ENCODE results near the gene MRPS31. TPM values are rescaled to one million over a fixed set of nuclear protein-coding genes. Genes with fewer than 3 reads are reported as not detected.
"Not testable (repeated sequence)": the region's sequence is repeated elsewhere in the genome, so short reads cannot be mapped to it uniquely, and the experiment has no call there.

MRPS31 gene
- total RNA-seq, 3 donors from 2014 or later: 15.8 to 29.7 (median 23.3) TPM

DNA sequence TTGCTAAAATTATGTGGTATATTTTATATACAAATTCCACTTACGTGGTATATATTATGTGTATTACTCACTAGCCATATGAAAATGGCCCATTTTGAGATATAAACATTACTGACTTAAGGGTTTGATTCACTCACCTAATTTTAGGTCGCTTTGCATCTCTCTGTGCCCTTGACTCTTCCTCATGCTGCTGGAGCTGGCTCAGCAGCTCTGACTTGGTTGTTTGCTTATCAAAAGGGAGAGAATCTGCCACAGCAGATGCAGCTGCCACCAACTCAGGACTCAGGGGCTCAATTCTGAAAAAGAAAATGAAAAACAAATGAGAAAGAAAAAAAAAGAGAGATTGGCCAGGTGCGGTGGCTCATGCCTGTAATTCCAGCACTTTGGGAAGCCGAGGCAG lies 12.2 kb downstream of the MRPS31 start:
- no peaks in the 10 kb centered on the region for H3K36me3 ChIP-seq
- H3K27ac ChIP-seq: no peak overlapping the region
- intact Hi-C loops (cut with DNase I; ENCODE audit: low total_unique reads): no loop called here
- TF ChIP-seq, protein P1, sequence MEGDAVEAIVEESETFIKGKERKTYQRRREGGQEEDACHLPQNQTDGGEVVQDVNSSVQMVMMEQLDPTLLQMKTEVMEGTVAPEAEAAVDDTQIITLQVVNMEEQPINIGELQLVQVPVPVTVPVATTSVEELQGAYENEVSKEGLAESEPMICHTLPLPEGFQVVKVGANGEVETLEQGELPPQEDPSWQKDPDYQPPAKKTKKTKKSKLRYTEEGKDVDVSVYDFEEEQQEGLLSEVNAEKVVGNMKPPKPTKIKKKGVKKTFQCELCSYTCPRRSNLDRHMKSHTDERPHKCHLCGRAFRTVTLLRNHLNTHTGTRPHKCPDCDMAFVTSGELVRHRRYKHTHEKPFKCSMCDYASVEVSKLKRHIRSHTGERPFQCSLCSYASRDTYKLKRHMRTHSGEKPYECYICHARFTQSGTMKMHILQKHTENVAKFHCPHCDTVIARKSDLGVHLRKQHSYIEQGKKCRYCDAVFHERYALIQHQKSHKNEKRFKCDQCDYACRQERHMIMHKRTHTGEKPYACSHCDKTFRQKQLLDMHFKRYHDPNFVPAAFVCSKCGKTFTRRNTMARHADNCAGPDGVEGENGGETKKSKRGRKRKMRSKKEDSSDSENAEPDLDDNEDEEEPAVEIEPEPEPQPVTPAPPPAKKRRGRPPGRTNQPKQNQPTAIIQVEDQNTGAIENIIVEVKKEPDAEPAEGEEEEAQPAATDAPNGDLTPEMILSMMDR (IDR thresholded peaks at IDR 0.05): no peak
- TF ChIP-seq POLR2A (IDR thresholded peaks at IDR 0.05) (no peak), POLR2AphosphoS5 (IDR thresholded peaks at IDR 0.05) (no peak)
- no peak overlapping the region for H3K4me3 ChIP-seq
- no peak for DNase-seq (ENCODE audit: low spot score in 2 of 2)
- no peaks in the 10 kb centered on the region for H3K9me3 ChIP-seq
- no peaks in the 10 kb centered on the region for H3K27me3 ChIP-seq
- H3K4me1 ChIP-seq: no peaks in the 10 kb centered on the region

DNA sequence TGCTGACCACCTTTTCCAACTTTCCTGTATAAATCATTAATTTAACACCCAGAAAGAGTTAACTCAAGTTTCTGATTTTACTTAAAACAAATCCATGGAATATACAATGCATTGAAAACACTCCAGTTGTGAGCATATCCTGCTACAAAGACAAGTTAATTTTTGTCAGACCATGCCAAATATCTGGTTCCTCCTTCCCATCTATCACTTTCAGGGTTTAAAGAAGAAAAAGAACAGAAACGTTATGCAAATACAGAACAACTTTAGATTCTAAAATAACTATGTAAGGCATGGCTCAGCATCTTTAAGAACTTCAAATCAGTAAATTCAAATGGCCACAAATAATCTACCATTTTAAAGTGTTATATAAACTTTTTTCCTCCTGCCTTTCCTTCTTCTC lies 14.9 kb downstream of the MRPS31 start:
- no peak for DNase-seq (ENCODE audit: low spot score in 2 of 2)

DNA sequence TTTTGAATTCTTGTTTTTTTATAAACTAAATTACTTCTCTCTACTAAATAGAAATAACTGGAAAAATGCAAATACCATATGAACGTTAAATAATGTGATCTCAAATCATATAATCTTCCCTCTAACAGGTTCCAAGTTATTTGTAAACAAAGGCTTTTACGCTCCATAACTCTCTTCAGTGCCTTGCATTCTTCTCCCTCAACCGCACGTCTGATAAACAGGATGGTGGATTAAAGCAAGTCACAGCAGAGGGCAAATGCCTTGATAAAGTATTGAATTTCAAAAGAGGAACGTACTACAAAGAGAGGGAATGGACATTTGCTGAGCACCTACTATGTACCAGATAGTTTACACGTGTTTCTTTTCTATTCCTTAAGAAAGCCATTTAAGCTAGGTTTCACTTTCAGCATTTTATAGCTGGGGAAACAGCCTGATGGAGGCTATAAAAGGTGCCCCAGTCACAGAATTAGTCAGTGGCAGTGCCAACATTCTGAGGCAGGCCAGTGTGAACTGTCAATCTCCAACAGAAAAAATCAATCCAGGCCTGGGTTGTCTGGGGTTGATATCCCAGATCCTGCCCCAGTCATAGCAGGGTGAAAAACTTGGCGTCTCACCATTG lies 15.8 kb downstream of the MRPS31 start:
- Histone ChIP-seq H3K27ac (no peak overlapping the region), H3K4me1 (no peaks in the 10 kb centered on the region), H3K36me3 (no peaks in the 10 kb centered on the region), H3K9me3 (no peaks in the 10 kb centered on the region), H3K4me3 (no peak overlapping the region), H3K27me3 (no peaks in the 10 kb centered on the region)
- TF ChIP-seq POLR2A (IDR thresholded peaks at IDR 0.05): no peak
- TF ChIP-seq, protein P1 (IDR thresholded peaks at IDR 0.05): no peak
- no peak for TF ChIP-seq POLR2AphosphoS5 (IDR thresholded peaks at IDR 0.05)
- intact Hi-C loops (cut with DNase I; ENCODE audit: low total_unique reads): no loop called here
- DNase-seq (ENCODE audit: low spot score in 2 of 2): no peak

More for the DNA sequence above, 14.9 kb downstream of the MRPS31 start:
- no peak for TF ChIP-seq POLR2A (IDR thresholded peaks at IDR 0.05)
- TF ChIP-seq, protein P1 (IDR thresholded peaks at IDR 0.05): no peak
- TF ChIP-seq POLR2AphosphoS5 (IDR thresholded peaks at IDR 0.05): no peak
- Histone ChIP-seq H3K36me3 (no peaks in the 10 kb centered on the region), H3K27ac (no peak overlapping the region), H3K4me1 (no peaks in the 10 kb centered on the region), H3K9me3 (no peaks in the 10 kb centered on the region), H3K27me3 (no peaks in the 10 kb centered on the region), H3K4me3 (no peak overlapping the region)
- intact Hi-C loops (cut with DNase I; ENCODE audit: low total_unique reads): no loop called here

DNA sequence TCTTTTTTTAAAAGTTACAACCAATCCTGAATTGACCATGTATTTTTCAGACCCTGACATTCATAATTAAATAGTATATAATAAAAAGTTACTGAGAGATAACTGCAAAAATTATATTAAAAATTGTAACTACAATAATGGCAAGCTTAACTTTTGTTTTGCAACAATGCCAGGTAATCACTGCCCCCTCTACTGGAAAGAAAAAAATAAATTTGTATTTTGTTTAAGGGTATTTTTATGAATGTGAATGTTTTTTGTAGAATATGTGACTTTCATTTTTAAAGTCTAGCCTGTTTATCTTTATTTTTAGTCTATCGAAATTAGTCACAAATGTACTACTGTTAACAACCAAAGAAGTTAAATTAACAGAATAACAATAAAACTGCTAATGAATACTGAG lies 21.7 kb downstream of the MRPS31 start:
- no peak for DNase-seq (ENCODE audit: low spot score in 2 of 2)

DNA sequence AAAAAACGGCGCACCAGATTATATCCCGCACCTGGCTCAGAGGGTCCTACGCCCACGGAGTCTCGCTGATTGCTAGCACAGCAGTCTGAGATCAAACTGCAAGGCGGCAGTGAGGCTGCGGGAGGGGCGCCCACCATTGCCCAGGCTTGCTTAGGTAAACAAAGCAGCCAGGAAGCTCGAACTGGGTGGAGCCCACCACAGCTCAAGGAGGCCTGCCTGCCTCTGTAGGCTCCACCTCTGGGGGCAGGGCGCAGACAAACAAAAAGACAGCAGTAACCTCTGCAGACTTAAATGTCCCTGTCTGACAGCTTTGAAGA lies 35.8 kb downstream of the MRPS31 start:
- H3K4me1 ChIP-seq; H3K4me3 ChIP-seq; H3K27ac ChIP-seq; H3K9me3 ChIP-seq; H3K27me3 ChIP-seq; intact Hi-C loops (cut with DNase I; ENCODE audit: low total_unique reads); H3K36me3 ChIP-seq; DNase-seq (ENCODE audit: low spot score in 2 of 2): not testable (repeated sequence)

More for the DNA sequence above, 21.7 kb downstream of the MRPS31 start:
- Histone ChIP-seq H3K36me3 (no peaks in the 10 kb centered on the region), H3K4me3 (no peak overlapping the region), H3K9me3 (no peaks in the 10 kb centered on the region), H3K27ac (no peak overlapping the region), H3K4me1 (no peaks in the 10 kb centered on the region), H3K27me3 (no peaks in the 10 kb centered on the region)
- intact Hi-C loops (cut with DNase I; ENCODE audit: low total_unique reads): no loop called here
- TF ChIP-seq POLR2A (IDR thresholded peaks at IDR 0.05) (no peak), POLR2AphosphoS5 (IDR thresholded peaks at IDR 0.05) (no peak)
- TF ChIP-seq, protein P1 (IDR thresholded peaks at IDR 0.05): no peak

DNA sequence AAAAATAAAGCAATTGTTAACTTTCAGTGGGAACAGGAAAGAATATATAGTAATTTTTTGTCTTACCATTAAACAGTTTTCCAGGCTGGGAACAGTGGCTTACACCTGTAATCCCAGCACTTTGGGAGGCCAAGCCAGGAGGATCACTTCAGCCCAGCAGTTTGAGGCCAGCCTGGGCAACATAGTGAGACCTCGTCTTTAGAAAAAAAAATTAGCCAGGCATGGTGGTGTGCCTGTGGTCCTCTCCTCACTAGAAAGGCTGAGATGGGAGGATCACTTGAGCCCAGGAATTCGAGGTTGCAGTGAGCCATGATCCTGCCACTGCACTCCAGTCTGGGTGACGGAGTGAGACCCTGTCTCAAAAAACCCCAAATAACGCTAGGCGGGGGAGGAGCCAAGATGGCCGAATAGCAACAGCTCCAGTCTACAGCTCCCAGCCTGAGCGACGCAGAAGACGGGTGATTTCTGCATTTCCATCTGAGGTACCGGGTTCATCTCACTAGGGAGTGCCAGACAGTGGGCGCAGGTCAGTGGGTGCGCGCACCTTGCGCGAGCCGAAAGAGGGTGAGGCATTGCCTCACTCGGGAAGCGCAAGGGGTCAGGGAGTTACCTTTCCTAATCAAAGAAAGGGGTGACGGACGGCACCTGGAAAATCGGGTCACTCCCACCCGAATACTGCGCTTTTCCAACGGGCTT lies 36.3 kb downstream of the MRPS31 start:
- H3K4me3 ChIP-seq; H3K9me3 ChIP-seq; H3K4me1 ChIP-seq; H3K36me3 ChIP-seq; H3K27ac ChIP-seq; DNase-seq (ENCODE audit: low spot score in 2 of 2); intact Hi-C loops (cut with DNase I; ENCODE audit: low total_unique reads); H3K27me3 ChIP-seq: not testable (repeated sequence)
